ENCODE results near the gene IRAK1BP1.
"Not testable (repeated sequence)": the region's sequence is repeated elsewhere in the genome, so short reads cannot be mapped to it uniquely, and the experiment has no call there.

The IRAK1BP1 gene

DNA sequence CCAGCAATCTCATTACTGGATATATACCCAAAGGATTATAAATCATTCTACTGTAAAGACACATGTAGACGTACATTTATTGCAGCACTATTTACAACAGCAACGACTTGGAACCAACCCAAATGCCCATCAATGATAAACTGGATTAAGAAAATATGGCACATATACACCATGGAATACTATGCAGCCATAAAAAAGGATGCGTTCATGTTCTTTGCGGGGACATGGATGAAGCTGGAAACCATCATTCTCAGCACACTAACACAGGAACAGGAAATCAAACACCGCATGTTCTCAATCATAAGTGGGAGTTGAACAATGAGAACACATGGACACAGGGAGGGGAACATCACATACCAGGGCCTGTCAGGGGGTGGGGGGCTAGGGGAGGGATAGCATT lies 22.6 kb downstream of the IRAK1BP1 start:
- not testable (repeated sequence) for DNase-seq

DNA sequence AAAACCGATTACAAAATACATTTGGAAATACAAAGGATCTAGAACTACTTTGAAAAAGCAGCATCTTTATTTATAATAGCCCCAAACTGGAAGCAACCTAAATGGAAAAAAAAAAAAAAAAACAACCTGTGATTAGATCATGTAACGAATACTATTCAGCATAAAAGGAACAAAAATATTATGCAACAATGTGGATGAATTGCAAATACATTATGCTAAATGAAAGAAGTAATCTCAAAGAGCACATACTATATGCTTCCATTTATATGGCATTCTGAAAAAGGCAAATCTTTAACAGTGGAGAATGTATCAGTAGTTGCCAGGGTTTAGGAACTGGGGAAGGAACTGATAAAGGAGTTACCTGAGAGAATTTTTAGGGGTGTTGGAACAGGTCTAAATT lies 28.9 kb downstream of the IRAK1BP1 start:
- no peak for DNase-seq

DNA sequence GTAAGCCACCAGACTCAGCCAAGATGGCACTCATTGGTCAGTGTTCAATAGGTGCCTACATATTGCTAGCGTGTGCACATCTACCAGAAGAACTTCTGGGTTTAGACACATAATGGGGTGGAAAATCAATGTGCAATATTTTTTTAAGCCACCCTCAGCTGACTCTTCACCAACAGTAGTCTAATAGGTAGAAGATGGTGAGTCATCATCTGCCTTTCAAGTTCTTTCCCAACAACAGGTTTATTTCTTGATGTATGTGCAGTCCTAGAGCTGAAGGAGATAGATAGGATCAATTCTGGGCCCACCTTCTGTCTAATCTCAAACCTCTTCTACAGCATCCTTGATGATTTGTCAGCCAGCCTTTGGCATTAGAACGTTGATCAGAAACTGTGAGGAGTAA lies 41.3 kb downstream of the IRAK1BP1 start:
- no peak for DNase-seq

DNA sequence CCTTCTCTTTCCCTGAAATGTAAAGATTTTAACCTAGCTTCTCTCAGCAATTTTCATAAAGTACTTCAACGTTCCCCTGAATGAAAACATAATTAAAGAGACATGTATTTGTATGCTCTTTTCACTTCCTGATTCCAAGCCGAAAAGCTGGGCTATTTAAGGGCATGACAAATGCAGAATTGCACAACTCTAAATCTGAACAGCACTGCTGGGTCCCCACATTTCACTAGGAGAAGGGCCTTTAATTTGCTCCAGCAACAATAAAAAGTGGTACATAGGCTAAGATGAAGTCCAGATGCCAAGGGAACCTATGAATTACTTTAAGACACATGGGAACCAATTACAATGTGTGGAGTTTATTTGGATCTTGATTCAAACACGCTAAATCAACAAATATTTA lies 42.0 kb downstream of the IRAK1BP1 start:
- peak; percentile 39 for DNase-seq

DNA sequence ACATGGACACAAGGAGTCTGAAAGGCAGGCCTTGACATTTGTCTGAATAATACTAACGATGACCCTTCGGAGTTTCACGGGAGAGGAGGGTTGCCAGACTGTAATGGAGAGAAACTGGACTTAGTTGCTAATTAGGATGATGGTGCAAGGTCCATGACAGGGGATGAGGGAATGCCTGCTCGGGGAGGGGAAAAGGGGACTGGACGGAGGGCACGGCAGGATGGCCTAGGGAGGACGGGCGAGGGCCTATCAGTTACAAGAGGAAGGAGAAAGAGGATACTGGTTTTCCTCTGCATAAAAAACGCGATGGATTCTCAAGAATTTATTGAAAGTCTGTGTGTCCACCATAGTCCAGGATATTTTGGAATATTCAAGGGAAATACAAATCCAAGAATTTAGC lies 42.7 kb downstream of the IRAK1BP1 start:
- no peak for DNase-seq

DNA sequence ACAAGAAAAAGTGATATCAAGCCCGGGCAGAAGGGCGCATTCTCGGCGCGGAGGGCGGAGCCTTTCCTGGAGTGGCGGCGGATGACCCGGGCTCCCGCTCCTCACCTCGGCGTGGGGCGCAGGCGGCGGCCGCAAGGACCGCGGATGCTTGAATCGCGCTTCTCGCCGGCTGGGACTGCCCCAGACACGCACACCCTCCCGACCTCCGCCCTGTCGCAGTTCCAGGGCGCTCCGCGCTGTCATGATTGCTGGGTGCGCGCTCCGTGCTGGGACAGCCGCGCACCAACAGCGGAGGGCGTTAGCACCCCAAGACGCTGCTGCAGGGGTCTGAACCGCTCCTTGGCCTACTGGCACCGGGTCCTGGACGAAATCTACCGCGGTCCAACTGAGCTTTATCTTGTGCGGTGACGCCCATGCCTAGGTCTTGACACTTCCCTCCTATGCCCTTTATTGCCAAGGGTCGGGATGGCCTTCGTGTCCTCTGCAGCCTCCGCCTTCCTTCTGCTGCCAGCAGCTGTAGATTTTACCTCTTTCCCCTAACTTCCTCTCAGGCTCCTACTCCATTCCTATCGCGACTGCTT lies 43.3 kb downstream of the IRAK1BP1 start:
- peak; percentile 15 for DNase-seq

DNA sequence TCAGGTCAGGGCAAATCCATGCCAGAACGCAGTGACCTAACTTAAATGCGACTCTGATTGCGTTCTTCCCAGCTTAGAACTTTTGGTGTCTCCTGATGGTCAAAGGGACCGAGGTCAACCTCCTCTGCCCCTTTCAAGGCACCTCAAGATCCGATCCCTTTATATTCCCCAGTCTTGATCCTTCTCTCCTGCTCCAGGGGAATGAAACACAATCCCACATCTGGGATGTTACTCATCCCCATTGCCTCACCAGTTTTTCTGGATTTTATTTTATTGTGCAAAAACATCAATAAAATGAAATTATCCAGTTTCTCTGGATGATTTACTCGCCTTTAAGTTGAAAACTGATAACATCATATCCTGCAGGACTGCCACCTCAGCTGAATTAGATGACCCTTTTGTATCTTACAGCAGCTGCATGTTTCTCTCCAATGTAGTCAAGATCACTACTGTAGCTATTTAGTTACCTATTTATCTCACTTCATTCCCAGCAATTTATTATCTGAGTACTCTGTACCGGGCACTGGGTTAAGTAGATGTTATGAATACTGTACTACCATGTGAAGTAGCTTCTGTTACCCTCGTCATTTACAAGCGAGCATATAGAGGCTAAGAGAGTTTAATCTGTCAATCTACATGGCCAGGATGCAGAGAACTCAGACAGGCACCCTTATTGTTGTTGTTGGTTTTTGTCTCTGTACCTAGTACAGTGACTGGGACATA lies 44.0 kb downstream of the IRAK1BP1 start:
- no peak for DNase-seq

DNA sequence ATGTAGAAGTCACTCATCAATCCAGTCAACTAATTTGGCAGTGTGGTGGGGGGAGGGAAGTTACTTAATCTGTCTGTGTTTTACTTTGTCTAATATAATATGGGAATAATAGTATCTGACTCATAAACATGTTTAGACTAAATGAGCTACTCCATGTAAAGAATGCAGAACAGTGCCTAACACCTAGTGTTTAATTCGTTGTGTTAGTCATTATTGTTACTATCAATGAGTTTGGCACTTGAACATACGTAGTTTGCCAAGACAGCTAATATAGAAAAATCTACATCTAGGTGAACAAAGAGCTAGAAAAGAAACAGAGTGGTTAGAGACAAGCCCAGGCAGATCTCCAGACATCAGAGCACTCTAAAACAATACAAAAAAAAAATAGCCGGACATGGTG lies 49.1 kb downstream of the IRAK1BP1 start:
- no peak for DNase-seq

DNA sequence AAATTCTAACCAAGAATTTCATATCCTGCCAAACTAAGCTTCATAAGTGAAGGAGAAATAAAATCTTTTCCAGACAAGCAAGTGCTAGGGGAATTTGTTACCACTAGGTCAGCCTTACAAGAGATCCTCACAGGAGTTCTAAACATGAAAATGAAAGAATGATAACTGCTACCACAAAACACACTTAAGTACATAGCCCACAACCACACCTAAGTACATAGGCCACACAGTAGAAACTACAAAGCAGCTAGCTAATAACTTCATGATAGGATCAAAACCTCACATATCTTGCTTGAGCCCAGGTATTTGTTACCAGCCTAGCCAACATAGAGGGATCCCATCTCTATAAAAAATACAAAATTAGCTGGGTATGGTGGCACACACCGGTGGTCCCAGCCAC lies 50.4 kb downstream of the IRAK1BP1 start:
- DNase-seq: no peak

DNA sequence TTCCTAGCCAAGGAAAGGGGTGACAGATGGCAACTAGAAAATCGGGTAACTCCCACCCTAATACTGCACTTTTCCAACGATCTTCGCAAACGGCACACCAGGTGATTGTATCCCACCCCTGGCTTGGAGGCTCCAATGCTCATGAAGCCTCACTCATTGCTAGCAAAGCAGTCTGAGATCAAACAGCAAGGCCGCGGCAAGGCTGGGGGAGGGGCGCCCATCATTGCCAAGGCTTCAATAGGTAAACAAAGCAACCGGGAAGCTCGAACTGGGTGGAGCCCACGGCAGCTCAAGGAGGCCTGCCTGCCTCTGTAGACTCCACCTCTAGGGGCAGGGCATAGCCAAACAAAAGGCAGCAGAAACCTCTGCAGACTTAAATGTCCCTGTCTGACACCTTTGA lies 53.8 kb downstream of the IRAK1BP1 start:
- DNase-seq: not testable (repeated sequence)

DNA sequence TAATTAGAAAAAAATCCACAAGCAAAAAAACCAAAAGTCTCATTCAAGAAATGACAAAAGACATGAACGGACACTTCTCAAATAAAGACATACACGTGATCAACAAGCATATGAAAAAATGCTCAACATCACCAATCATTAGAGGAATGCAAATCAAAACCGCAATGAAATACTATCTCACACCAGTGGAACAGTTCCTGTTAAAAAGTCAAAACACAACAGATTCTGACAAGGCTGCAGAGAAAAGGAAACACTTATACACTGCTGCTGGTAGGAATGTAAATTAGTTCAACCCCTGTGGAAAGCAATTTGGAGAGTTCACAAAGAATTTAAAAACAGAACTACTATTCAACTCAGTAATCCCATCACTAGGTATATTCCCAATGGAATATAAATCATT lies 58.0 kb downstream of the IRAK1BP1 start:
- no peak for DNase-seq

DNA sequence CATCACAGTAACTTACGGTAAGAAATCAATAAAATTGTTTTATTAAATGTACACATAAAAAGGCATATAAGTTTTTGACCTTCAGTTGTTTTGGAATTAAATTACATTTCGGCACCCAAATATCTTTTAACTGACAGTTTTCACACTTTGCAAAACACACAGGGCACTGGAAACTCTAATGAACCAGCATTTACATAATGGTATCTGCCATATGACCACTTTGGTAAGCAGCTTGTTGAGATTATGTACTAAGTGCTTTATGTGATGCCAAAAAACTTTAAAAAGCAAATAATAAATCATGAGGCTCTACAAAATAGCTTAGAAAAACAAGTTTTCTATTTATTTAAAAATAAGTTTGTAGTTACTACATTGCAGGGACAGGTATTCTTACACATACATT lies 68.2 kb downstream of the IRAK1BP1 start:
- DNase-seq: no peak

DNA sequence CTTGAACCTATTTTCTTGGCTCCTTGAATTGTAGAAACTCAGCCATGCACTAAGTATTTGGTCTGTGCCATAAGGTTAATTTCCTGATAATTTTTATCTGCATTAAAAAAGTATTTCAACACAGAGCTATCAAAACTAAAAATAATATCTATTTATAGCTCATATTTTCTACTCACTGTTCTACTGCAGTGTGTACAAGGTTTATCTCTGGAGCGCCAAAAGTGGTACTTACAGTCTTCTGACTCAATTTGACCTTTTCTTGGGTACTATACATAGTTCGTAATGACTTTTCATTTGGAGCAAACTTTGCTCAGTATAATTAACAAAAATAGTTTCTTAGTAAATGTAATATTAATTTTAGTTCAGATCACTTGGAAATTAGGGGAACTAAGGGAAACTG lies 69.2 kb downstream of the IRAK1BP1 start:
- DNase-seq: no peak

DNA sequence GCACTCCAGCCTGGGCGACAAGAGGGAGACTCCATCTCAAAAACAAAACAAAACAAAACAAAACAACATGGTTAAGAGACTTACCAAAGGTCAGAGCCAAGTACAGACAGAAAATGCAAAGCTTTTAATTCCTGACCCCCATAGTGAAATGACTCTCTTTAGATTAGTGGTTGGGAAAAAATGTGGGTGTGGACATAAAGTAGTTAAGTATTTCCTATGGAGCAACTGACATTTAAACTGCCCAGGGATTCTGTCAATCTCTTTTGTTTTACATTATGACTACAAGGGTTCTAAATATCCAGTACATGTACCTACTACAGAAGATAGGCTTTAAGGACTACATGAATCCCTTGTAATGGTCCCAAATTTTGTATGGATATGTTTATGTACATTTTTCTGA lies 75.1 kb downstream of the IRAK1BP1 start:
- DNase-seq: peak; percentile 67

DNA sequence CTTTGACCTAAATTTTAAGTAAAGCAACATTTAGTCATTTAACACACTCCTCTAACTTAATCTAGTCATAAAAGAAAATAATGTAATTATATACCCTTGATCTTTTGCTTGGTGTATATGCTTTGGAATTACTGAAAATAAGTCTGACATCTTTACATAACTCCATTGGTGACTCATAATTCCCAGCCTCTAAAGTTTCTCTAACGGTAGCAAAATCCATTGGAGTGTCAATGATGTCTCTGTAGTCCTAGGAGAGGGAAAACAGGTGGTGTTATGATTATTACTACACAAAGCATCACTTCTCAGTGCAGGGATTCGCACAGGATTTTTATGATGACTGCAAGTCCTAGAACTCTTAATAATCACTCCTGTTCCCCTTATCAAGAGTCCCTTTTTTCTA lies 80.2 kb downstream of the IRAK1BP1 start:
- DNase-seq: peak; percentile 18

DNA sequence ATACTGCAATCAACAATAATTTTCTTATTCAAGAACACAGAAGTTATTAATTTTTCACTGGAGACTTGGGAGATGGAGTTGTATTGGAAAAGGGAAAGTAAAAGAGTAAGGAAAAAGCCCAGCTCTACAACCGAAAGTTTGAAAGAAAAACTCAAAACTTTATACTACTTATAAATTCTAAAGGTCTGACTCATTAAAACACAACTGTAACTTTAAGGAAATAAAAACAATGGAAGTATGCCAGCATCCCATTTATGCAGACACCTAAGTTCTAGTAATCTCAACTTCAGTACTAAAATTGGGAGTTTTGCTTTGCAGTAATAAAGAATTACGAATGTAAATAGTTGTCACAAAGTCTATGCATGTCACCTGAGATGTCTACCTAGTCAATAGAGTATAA lies 80.6 kb downstream of the IRAK1BP1 start:
- DNase-seq: peak; percentile 62

DNA sequence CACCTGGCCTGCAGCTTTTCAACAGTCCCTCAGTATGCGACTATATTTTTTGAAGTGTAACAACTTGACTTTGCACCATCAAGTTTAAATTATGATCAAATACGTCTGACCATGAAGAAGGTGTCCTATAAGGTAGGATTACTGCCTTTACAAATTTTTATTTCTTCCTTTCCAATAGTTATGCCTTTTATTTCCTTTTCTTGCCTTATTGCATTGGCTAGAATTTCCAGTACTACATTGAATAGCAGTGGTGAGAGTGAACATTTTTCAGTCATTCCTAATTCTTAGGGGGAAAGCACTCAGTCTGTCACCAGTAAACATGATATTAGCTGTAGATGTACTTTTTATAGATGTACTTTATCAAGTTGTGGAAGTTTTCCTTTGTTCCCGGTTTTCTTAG lies 81.4 kb downstream of the IRAK1BP1 start:
- DNase-seq: no peak

DNA sequence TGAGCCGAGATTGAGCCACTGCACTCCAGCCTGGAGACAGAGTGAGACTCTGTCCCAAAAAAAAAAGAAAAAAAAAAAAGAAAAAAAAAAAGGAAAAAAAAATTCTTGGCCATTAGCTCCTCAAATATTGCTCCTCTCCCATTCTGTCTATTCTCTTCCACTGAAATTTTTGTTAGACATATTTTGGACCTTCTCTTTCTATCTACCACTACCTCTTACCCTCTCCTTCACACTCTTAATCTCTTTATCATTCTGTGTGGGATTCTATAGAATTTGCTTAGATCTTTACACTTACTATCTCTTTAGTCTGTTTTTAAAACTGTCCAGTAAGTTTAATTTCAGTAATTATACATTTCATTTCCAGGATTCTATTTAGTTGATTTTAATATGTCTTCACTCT lies 85.0 kb downstream of the IRAK1BP1 start:
- no peak for DNase-seq
